ENCODE data around the gene EXOSC5. TPM values are rescaled to one million over a fixed set of nuclear protein-coding genes. Genes with fewer than 3 reads are reported as not detected.

EXOSC5 gene
- total and polyA plus RNA-seq, 10 of the 15 experiments (the other 5 are each of a cell fraction or from before 2014, with no cell fraction given) = 15.8 to 123 (median 52.7) TPM

DNA sequence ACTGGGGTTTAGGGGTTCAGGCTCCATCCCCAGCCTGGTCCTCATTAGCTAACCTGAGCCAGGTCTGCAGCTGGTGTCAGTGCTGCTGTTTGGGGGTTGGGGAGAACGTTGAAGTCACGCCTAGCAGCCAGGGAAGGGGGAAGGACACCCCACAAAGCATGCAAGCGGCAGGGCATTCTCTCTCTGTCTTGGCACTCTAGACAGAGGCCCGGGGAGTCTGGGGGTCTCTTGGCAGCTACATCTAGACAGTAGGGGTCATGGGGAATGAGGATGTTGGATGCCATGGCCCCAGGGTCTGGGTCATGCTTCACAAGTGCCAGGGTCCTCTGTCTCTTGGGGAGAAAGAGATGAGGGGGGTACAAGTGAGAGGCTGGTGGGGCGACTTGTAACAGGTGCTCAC lies 48.4 kb upstream of the EXOSC5 start:
- H3K27ac ChIP-seq (ENCODE audit: control insufficient read depth, insufficient read depth) = no peak overlapping the region
- H3K79me2 ChIP-seq (ENCODE audit: control insufficient read depth, insufficient read depth, low read length) = no peaks in the 10 kb centered on the region
- no peaks in the 10 kb centered on the region for H3K9me3 ChIP-seq (replicated peaks; ENCODE audit: control insufficient read depth, insufficient read depth, low read length)
- no peaks in the 10 kb centered on the region for H3K36me3 ChIP-seq (ENCODE audit: control insufficient read depth in 2 of 2, insufficient read depth in 2 of 2, low read length in 1 of 2)
- CTCF ChIA-PET = interaction anchor here (8.1 to 10.9 kb wide), 2 partner anchors 93 to 119 kb away, joined by 157 to 314 read pairs; no protein-coding TSS in a partner anchor
- DNase-seq (ENCODE audit: low read depth, low spot score) (no peak), FAIRE-seq (no peak), ATAC-seq (no peak)
- no peak overlapping the region for H3K4me2 ChIP-seq (ENCODE audit: control insufficient read depth, insufficient read depth)
- no peaks in the 10 kb centered on the region for H3K27me3 ChIP-seq (replicated peaks in 1 of 2; ENCODE audit: control insufficient read depth in 2 of 2, insufficient read depth in 2 of 2, low read length in 1 of 2)
- SMC1A ChIA-PET (ENCODE audit: uncharacterized antibody, unreplicated experiment) = interaction anchor here (0.7 kb wide), 1 partner anchor 96 kb away, joined by 4 read pairs; no protein-coding TSS in a partner anchor
- POLR2A ChIA-PET = no interaction called here
- in situ Hi-C loops (cut with MboI) (loop anchor here (10.0 kb wide), 2 partner anchors 89 to 129 kb away; partner anchors contain the start of gene CEACAM21), intact Hi-C loops (cut with micrococcal nuclease; ENCODE audit: unreplicated experiment) (loop anchor here (5.0 kb wide), 1 partner anchor 93 kb away; the partner anchor contains the start of gene TGFB1)
- RAD21 ChIA-PET (ENCODE audit: unreplicated experiment) = no interaction called here
- no peaks in the 10 kb centered on the region; the same call in 1 of the 2 replicates for H3K4me1 ChIP-seq (ENCODE audit: control insufficient read depth, insufficient read depth, low read length)
- TF ChIP-seq ETV6 (conservative IDR thresholded peaks at IDR 0.05 in 1 of 2, IDR thresholded peaks at IDR 0.05 in 1 of 2; ENCODE audit: borderline replicate concordance in 1 of 2, low read depth in 1 of 2) = no peak
- no peak for TF ChIP-seq MXI1 (IDR thresholded peaks at IDR 0.05; ENCODE audit: low read depth, low read length)
- no peak for TF ChIP-seq IKZF1 (conservative IDR thresholded peaks at IDR 0.05)
- no peak for TF ChIP-seq BRCA1 (IDR thresholded peaks at IDR 0.05; ENCODE audit: low read depth, low read length)
- no peak for TF ChIP-seq ASH2L (IDR thresholded peaks at IDR 0.05; ENCODE audit: borderline replicate concordance, low read depth)
- TF ChIP-seq MYB (IDR thresholded peaks at IDR 0.05; ENCODE audit: borderline replicate concordance, low read depth, low read length) = no peak
- no peak for TF ChIP-seq YY1 (IDR thresholded peaks at IDR 0.05; ENCODE audit: low read depth, low read length)
- no peak for TF ChIP-seq POLR2AphosphoS5 (IDR thresholded peaks at IDR 0.05; ENCODE audit: low read length)
- TF ChIP-seq PAX8 (IDR thresholded peaks at IDR 0.05) = no peak
- TF ChIP-seq CBX5 (IDR thresholded peaks at IDR 0.05; ENCODE audit: low read depth) = no peak
- TF ChIP-seq NR2C1 (IDR thresholded peaks at IDR 0.05) = no peak
- no peak for TF ChIP-seq ZNF384 (IDR thresholded peaks at IDR 0.05; ENCODE audit: borderline replicate concordance, low read depth, low read length)
- TF ChIP-seq PML (IDR thresholded peaks at IDR 0.05; ENCODE audit: low read length) = no peak
- no peak for TF ChIP-seq POU2F2 (IDR thresholded peaks at IDR 0.05; ENCODE audit: borderline replicate concordance, low read depth, low read length)
- TF ChIP-seq, protein P1, sequence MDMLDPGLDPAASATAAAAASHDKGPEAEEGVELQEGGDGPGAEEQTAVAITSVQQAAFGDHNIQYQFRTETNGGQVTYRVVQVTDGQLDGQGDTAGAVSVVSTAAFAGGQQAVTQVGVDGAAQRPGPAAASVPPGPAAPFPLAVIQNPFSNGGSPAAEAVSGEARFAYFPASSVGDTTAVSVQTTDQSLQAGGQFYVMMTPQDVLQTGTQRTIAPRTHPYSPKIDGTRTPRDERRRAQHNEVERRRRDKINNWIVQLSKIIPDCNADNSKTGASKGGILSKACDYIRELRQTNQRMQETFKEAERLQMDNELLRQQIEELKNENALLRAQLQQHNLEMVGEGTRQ (IDR thresholded peaks at IDR 0.05; ENCODE audit: borderline replicate concordance, low read depth, low read length) = no peak
- TF ChIP-seq HCFC1 (IDR thresholded peaks at IDR 0.05; ENCODE audit: low read length) = no peak
- no peak for TF ChIP-seq TAF1 (IDR thresholded peaks at IDR 0.05; ENCODE audit: borderline replicate concordance, low read depth, low read length)
- TF ChIP-seq, protein P2, sequence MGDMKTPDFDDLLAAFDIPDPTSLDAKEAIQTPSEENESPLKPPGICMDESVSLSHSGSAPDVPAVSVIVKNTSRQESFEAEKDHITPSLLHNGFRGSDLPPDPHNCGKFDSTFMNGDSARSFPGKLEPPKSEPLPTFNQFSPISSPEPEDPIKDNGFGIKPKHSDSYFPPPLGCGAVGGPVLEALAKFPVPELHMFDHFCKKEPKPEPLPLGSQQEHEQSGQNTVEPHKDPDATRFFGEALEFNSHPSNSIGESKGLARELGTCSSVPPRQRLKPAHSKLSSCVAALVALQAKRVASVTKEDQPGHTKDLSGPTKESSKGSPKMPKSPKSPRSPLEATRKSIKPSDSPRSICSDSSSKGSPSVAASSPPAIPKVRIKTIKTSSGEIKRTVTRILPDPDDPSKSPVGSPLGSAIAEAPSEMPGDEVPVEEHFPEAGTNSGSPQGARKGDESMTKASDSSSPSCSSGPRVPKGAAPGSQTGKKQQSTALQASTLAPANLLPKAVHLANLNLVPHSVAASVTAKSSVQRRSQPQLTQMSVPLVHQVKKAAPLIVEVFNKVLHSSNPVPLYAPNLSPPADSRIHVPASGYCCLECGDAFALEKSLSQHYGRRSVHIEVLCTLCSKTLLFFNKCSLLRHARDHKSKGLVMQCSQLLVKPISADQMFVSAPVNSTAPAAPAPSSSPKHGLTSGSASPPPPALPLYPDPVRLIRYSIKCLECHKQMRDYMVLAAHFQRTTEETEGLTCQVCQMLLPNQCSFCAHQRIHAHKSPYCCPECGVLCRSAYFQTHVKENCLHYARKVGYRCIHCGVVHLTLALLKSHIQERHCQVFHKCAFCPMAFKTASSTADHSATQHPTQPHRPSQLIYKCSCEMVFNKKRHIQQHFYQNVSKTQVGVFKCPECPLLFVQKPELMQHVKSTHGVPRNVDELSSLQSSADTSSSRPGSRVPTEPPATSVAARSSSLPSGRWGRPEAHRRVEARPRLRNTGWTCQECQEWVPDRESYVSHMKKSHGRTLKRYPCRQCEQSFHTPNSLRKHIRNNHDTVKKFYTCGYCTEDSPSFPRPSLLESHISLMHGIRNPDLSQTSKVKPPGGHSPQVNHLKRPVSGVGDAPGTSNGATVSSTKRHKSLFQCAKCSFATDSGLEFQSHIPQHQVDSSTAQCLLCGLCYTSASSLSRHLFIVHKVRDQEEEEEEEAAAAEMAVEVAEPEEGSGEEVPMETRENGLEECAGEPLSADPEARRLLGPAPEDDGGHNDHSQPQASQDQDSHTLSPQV (IDR thresholded peaks at IDR 0.05) = no peak
- no peak overlapping the region for H3K9ac ChIP-seq (ENCODE audit: control insufficient read depth, insufficient read depth, low read length)
- 25% methylated on average over 5 of the region's 5 CpGs for WGBS (ENCODE audit: insufficient coverage, insufficient replicate concordance, low lambda C conversion rate, missing lambda C conversion rate)
- no peaks in the 10 kb centered on the region for H4K20me1 ChIP-seq (ENCODE audit: control insufficient read depth, insufficient read depth)
- H3K4me3 ChIP-seq = no peak overlapping the region
- no peak overlapping the region for H2AFZ ChIP-seq (ENCODE audit: control insufficient read depth, low read depth, low read length)
- BruUV-seq (replicated peaks) = no TSS peak

All from GM12878 (cell line).